Right cardiac atrium (tissue), 5 donors: ENCODE measurements around the gene GTF2F2. TPM values are rescaled to one million over a fixed set of nuclear protein-coding genes. Genes with fewer than 3 reads are reported as not detected.

Experiments
- ATAC-seq, 2 donors: fragments of 200-7000 bp; cut with Tn5 transposase; one replicate each; pipeline versions ENCODE4 v1.8.0 to v1.9.1; 2020; ENCODE audit warnings: moderate library complexity in 2 of 2, mild to moderate bottlenecking in 1 of 2
- DNase-seq, 3 donors: peaks; one replicate each; pipeline ENCODE4 v3.0.0-alpha.2; 2020
- H3K27ac ChIP-seq: one replicate; pipeline ENCODE4 v1.5.1; 2013; ENCODE audit warnings: mild to moderate bottlenecking, low read length, control low read depth, moderate library complexity
- H3K27me3 ChIP-seq: one replicate; pipeline ENCODE4 v1.6.1; 2013; ENCODE audit not compliant: control insufficient read depth, insufficient read depth
- H3K4me1 ChIP-seq: one replicate; pipeline ENCODE4 v1.6.1; 2013; ENCODE audit warnings: low read length; ENCODE audit not compliant: control insufficient read depth, insufficient read depth
- H3K4me3 ChIP-seq: one replicate; pipeline ENCODE4 v1.5.1; 2013; ENCODE audit warnings: low read length, control low read depth
- H3K9me3 ChIP-seq: one replicate; pipeline ENCODE4 v1.6.1; 2013; ENCODE audit warnings: low read length; ENCODE audit not compliant: control insufficient read depth
- WGBS: extraction: QIAGEN DNeasy Blood & Tissue Kit; methylation state at CpG from one replicate; pipeline ENCODE4 v1.1.7; 2013; 5-methylcytosine and 5-hydroxymethylcytosine counted together
- intact Hi-C, 4 donors: fragments of 100-400 bp; cut with DNase I; formaldehyde crosslinking; loops; one replicate each; pipeline versions ENCODE4 v1.11.0 to v1.14.0; 2022 to 2023
- polyA plus RNA-seq: library from polyadenylated mRNA; stranded (reverse); fragments of 200-250 nt; gene quantifications from one replicate; pipeline ENCODE4 v1.2.3, GENCODE V29; 2013
- total RNA-seq, 4 donors: library from RNA; stranded (reverse); fragmentation: NEBNext Ultra II Directional; extraction: Animal tissue kit (Norgen Biotek cat#: 25700); gene quantifications; one replicate each; pipeline ENCODE4 v1.2.1, GENCODE V29; 2021
- donor health status: healthy with polysubstance abuse.
- donor health status: DM: no; HTN: yes; CAD: no.
- donor health status: DM: no; HTN: no; CAD: no.
- donor health status: DM: no; HTN: yes; CAD: no; lungs with severe emphysema.
- donor health status: DM: yes; HTN: yes; CAD: no.

GTF2F2 gene
- total and polyA plus RNA-seq, 5 donors, result 13.6 to 19.8 (median 17.1) TPM

DNA sequence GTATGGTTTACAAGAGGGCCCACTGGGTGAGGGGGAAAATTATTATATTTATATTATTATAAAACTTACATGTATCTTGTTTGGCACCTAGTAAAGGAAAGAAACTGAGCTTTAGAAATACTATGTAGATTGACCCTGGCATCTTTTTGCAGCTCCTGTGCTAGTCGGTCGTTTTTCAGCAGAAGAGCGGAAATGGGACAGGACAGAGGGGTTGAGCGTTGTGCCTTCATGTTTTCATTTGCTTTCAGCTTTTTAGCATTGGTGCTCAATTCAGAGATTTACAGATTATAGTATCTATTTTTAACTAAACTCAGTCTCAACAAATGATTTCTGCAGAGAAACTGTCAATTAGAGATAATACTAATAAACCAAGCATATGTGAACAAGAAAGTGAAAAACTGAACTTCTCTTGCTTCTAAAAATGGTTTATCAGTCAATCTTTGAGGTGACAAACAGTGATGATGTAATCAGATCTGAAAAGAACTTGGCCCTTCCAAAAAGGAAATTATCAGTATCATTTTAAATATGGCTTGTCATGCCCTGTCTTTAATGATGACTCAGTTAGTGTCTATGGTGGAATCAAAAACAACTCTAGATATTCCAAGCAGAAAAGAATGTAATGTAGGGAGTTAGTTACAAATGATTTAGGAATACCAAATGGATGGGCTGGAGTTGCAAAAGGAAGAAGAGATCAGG is 137.5 kb downstream of the GTF2F2 start:
- Histone ChIP-seq H3K27ac (no peak overlapping the region), H3K9me3 (no peaks in the 10 kb centered on the region), H3K4me1 (peaks cover 2% of the 10 kb centered on the region), H3K27me3 (no peaks in the 10 kb centered on the region), H3K4me3 (no peak overlapping the region)
- ATAC-seq (no peak), DNase-seq (no peak)
- intact Hi-C loops, result no loop called here
- 90% methylated on average over 4 of the region's 4 CpGs for WGBS

DNA sequence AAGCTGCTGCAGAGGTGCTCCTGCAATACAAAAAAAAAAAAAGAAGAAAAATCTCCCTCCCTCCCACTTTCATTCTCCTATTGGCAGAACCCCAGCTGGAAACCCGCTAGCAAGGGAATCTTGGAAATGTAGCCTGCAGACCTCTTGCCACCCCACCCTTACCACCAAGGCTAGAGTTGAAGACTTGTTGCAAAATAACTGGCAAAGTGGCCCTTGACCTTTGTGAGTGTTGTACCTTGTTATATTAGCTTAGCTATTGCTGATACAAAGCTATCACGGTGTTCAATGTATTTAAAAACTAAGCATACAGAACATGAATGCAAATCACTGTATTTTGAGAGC is 138.0 kb downstream of the GTF2F2 start:
- no peak overlapping the region for H3K4me3 ChIP-seq
- no peak overlapping the region for H3K27ac ChIP-seq
- DNase-seq (no peak), ATAC-seq (no peak)
- peaks cover 2% of the 10 kb centered on the region for H3K4me1 ChIP-seq
- no peaks in the 10 kb centered on the region for H3K27me3 ChIP-seq
- intact Hi-C loops, result no loop called here
- 59% methylated on average over 2 of the region's 2 CpGs for WGBS
- no peaks in the 10 kb centered on the region for H3K9me3 ChIP-seq

DNA sequence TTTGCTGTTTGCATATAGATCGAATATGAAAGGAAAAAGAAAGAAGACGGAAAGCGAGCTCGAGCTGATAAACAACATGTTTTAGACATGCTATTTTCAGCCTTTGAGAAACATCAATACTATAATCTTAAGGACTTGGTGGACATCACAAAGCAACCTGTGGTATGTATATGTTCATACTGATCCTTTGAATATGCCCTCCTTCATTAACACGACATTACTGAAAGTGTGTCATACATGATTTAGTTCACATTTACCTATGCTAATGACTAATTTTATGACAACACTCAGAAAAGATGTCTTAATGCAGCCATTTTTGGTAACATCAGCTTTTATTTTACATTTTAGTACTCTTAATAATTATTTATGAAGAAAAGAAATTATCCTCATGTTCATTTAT is 146.9 kb downstream of the GTF2F2 start:
- no peak for ATAC-seq

DNA sequence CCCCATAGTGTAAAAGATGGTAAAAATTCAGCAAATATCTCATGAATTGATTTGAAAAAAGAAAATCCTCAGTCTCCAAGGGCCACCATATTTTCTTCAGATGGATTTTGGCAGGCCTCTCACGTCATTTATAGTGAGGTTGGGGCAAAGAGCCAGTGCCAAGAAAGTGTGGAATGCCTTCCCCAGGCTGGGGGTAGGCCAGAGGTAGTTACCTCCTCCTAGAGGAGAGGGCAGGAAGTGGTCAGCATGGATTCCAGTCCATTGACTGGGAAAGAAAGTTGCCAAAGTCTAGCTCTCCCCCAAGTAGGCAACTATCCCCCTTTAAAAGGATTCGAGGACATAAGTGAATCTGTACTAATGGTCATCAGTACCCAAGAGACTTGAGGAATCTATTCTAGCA is 148.9 kb downstream of the GTF2F2 start:
- H3K9me3 ChIP-seq, result no peaks in the 10 kb centered on the region
- no peak overlapping the region for H3K27ac ChIP-seq
- WGBS, result 93% methylated on average over 2 of the region's 2 CpGs
- H3K4me3 ChIP-seq, result no peak overlapping the region
- no peaks in the 10 kb centered on the region for H3K27me3 ChIP-seq
- intact Hi-C loops, result no loop called here
- ATAC-seq (no peak), DNase-seq (no peak)
- no peaks in the 10 kb centered on the region for H3K4me1 ChIP-seq

More for the DNA sequence above, 146.9 kb downstream of the GTF2F2 start:
- H3K27me3 ChIP-seq, result no peaks in the 10 kb centered on the region
- intact Hi-C loops, result no loop called here
- H3K9me3 ChIP-seq, result no peaks in the 10 kb centered on the region
- WGBS, result 92% methylated on average over 5 of the region's 5 CpGs
- no peak overlapping the region for H3K4me3 ChIP-seq
- H3K4me1 ChIP-seq, result no peaks in the 10 kb centered on the region
- no peak for DNase-seq
- H3K27ac ChIP-seq, result no peak overlapping the region

DNA sequence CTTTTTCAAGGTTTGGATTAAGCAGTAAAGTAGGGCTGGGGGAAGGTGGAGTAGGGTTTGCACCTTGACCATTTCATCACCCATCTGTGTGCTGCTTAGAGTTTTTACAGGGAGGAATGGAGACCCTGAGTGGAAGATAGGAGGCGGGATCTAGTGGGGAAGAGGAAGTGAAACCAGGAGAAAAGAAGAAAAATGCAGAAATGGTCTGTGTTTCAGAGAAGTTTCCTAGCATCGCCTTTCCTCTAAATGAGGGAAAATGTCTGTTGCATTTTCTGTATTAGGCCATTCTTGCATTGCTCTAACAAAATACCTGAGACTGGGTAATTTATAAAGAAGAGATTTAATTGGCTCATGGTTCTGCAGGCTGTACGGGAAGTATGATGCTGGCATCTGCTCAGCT is 156.6 kb downstream of the GTF2F2 start:
- intact Hi-C loops, result no loop called here
- 91% methylated on average over 3 of the region's 3 CpGs for WGBS
- H3K4me1 ChIP-seq, result no peaks in the 10 kb centered on the region

DNA sequence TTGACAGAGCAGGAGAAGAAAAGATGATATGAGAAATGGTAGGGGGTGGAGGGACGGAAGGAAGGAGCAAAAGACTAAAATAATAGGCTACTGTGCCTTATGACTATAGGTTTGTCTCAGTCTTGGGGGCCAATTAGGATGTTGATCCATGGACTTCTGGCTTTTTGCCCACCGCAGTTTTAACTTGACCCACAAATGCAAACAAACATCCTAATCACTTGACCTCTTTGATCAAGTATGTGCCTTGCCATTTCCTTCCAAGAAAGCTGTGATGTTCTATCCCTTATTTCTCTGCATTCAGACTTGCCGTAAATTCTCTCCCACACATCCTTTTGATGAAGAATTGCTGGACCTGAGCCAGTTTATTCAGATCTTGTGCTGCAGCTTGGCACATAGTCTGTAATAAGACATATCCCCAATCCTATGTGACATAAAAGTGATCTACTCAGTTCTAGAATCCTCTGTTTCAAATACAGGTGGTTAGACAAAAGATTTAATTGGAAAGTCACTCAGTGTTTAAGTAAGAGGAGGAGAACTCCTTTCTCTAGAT is 157.9 kb downstream of the GTF2F2 start:
- no peak overlapping the region for H3K4me3 ChIP-seq
- no peaks in the 10 kb centered on the region for H3K4me1 ChIP-seq
- DNase-seq (no peak), ATAC-seq (no peak)
- intact Hi-C loops, result no loop called here
- 53% methylated on average over 3 of the region's 3 CpGs for WGBS
- H3K9me3 ChIP-seq, result no peaks in the 10 kb centered on the region
- no peak overlapping the region for H3K27ac ChIP-seq
- H3K27me3 ChIP-seq, result no peaks in the 10 kb centered on the region

More for the DNA sequence above, 156.6 kb downstream of the GTF2F2 start:
- Histone ChIP-seq H3K27ac (no peak overlapping the region), H3K27me3 (no peaks in the 10 kb centered on the region), H3K9me3 (no peaks in the 10 kb centered on the region), H3K4me3 (no peak overlapping the region)
- no peak for DNase-seq
- ATAC-seq, result no peak

DNA sequence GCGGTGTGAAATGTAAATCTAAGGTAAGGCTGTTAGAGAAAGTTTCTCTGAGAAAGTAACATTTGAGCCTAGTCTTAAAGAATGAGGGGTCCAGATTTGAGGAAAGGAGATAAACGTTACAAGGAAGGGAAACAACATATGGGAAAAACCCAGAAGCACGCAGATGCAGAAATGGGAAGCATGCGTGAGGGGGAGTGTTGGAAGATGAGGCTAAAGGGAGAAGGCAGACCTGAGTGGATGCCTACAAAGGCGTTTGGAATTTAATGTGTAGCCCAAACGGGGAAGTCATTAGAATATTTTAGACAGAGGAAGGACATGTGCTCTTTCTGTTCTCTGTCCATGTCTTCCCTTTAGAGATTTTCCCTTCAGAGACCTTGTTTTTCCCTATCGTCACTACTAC is 159.7 kb downstream of the GTF2F2 start:
- DNase-seq, result no peak
- H3K27ac ChIP-seq, result no peak overlapping the region
- intact Hi-C loops, result loop anchor here (2.0 to 5.0 kb wide), 2 partner anchors 233 kb away; no protein-coding TSS in a partner anchor
- H3K27me3 ChIP-seq, result no peaks in the 10 kb centered on the region
- WGBS, result 64% methylated on average over 7 of the region's 7 CpGs
- H3K9me3 ChIP-seq, result no peaks in the 10 kb centered on the region
- no peak for ATAC-seq
- H3K4me3 ChIP-seq, result no peak overlapping the region
- no peaks in the 10 kb centered on the region for H3K4me1 ChIP-seq

DNA sequence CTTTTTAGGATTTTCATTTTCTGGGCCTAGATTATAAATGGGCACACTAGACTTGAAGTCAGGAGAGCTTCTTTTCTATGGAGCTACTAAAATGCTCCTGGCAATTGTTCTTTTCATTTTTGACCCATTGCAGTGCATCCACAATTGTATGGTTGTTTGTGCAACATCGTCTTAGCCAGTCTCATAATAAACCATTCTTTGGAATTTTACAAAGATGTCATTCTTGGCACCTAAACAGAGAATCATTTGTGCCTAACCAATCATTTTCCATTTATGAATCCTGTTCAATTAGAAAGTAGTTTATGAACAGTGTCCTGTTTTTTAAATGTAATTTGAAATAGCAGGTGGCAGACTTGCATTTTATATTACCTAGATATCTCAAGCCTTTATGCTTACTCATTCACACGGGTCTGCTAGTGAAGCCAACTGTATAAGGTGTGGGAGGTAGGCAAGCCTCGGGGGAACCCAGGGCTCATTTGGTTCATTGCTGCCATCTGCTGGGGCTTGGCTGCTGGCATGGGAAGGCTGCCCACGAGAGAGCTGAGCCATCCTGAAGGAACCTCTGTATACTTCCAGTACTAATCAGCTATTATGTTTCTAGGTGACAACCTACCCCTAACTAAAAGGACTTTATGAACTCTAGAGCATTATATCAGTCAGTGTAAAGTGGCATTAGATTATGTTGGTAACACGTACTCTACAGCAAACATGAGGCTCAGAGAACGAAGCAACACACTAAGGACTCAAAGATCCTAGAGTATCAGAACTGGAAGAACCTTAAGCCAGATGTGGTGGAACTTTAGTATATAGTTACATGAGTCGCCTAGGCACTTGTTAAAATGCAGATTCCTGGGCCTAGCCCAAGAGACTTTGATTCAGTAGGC is 160.7 kb downstream of the GTF2F2 start:
- no peaks in the 10 kb centered on the region for H3K4me1 ChIP-seq
- WGBS, result 46% methylated on average over 7 of the region's 7 CpGs
- no peak overlapping the region for H3K27ac ChIP-seq
- no peaks in the 10 kb centered on the region for H3K27me3 ChIP-seq
- peak; percentile 88 to 94 for ATAC-seq
- H3K4me3 ChIP-seq, result no peak overlapping the region
- intact Hi-C loops, result loop anchor here (2.0 to 5.0 kb wide), 2 partner anchors 234 kb away; no protein-coding TSS in a partner anchor
- no peaks in the 10 kb centered on the region for H3K9me3 ChIP-seq
- peak; percentile 40 to 83 (median 77) for DNase-seq

DNA sequence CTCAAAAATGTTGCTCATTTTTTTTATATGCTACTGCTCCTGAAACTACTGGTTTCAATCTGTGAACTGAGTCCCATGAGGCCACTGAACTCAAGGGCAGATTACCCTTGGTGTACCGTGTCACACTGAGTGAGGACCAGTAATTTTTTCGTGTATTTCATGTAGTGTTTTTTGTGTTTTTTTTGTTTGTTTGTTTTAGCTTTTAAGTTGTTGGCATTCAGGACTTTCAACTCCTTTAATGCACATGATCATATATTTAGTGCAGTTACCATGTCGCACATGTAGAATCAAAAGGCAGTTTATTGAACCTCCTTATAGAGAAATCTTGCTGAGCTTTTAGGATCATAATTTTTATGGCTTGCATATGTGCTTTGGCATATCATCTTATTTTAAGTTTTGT is 162.7 kb downstream of the GTF2F2 start:
- no peak for DNase-seq
- no peak overlapping the region for H3K4me3 ChIP-seq
- no peaks in the 10 kb centered on the region for H3K4me1 ChIP-seq
- intact Hi-C loops, result loop anchor here in 2 of 4 donors (5.0 kb wide), 1 partner anchor 236 kb away; no protein-coding TSS in a partner anchor
- 81% methylated on average over 3 of the region's 3 CpGs for WGBS
- H3K27me3 ChIP-seq, result no peaks in the 10 kb centered on the region
- no peak for ATAC-seq
- no peaks in the 10 kb centered on the region for H3K9me3 ChIP-seq
- no peak overlapping the region for H3K27ac ChIP-seq

DNA sequence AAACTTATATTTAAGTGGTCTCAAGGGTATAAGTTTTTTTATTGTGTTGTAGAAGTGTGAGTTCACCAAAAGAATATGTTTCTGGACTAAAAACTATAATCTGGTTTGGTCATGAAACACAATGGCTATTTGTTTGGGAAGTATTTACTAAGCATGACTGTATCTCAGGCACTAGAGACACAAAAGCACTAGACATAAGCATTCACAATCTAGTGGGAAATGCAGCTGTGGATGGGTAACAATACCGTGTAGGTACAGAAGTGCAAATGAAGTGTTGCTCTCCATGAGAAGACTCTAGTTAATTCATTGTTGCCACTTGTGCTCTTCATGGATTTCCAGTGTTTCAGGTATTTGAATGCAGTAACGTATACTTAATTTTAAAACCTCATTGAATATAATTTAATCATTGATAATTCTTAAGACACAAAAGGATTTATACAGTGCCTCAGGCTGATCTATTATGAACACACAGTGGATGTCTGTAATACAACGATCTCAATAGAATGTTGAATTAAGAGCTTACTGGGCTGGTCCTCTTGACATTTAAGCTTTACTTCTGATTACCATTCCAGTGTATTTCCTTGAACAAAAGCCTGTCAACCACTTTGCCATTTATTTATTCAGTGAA is 169.7 kb downstream of the GTF2F2 start:
- 81% methylated on average over 3 of the region's 3 CpGs for WGBS
- H3K9me3 ChIP-seq, result no peaks in the 10 kb centered on the region
- intact Hi-C loops, result no loop called here
- no peaks in the 10 kb centered on the region for H3K4me1 ChIP-seq
- no peaks in the 10 kb centered on the region for H3K27me3 ChIP-seq
- no peak for ATAC-seq
- no peak overlapping the region for H3K4me3 ChIP-seq
- DNase-seq, result no peak
- no peak overlapping the region for H3K27ac ChIP-seq

DNA sequence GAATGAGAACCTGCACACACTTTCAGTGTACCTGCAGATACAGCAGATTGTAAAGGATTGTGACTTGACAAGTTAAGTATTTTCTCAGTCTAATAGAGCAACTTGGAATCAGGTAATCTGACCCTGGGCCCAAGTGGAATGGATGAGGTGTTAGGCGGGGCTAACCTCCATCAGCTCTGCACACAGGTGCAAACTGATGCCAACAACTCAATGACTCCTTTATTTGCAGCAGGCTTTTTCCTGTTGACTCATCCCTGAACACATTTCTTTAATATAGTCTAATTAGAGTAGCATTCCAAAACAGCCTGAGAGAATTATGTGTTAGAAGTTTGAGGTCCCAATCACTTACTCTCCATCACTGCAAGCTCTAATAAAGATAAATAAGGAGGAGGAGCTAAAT is 171.9 kb downstream of the GTF2F2 start:
- Histone ChIP-seq H3K27me3 (no peaks in the 10 kb centered on the region), H3K4me3 (no peak overlapping the region), H3K4me1 (no peaks in the 10 kb centered on the region), H3K27ac (no peak overlapping the region), H3K9me3 (no peaks in the 10 kb centered on the region)
- intact Hi-C loops, result no loop called here
- WGBS, result 98% methylated on average over 1 of the region's 1 CpG
- no peak for ATAC-seq
- no peak for DNase-seq
